ENCODE measurements around the gene FGF7. TPM values are rescaled to one million over a fixed set of nuclear protein-coding genes. Genes with fewer than 3 reads are reported as not detected.

The FGF7 gene
- total and polyA plus RNA-seq, 9 donors = 20.2 to 71.8 (median 45.3) TPM

DNA sequence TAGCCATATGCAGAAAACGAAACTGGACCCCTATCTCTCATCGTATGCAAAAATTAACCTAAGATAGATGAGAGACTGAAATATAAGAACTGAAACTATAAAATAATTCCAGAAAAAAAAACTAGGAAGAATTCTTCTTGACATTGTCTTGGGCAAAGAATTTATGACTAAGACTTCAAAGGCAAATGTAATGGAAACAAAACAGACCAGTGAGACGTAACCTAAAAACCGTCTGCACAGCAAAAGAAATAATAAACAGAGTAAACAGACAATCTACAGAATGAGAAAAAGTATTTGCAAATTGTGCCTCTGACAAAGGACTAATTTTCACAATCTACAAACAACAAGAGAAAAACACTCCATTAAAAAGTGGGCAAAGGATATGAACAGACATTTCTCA is 105.2 kb downstream of the FGF7 start:
- H3K36me3 ChIP-seq = no peaks in the 10 kb centered on the region
- no peak for DNase-seq
- intact Hi-C loops (cut with DNase I) = no loop called here
- 70 to 77% (median 74%) methylated on average over 4 of the region's 4 CpGs for whole genome bisulfite sequencing, 3 donors
- no peaks in the 10 kb centered on the region for H3K4me1 ChIP-seq (ENCODE audit: insufficient read depth)
- H3K27ac ChIP-seq = no peak overlapping the region
- no peaks in the 10 kb centered on the region for H3K9me3 ChIP-seq
- TF ChIP-seq POLR2A (IDR thresholded peaks at IDR 0.05) = no peak
- H3K27me3 ChIP-seq = no peaks in the 10 kb centered on the region
- H3K4me3 ChIP-seq = no peak overlapping the region

DNA sequence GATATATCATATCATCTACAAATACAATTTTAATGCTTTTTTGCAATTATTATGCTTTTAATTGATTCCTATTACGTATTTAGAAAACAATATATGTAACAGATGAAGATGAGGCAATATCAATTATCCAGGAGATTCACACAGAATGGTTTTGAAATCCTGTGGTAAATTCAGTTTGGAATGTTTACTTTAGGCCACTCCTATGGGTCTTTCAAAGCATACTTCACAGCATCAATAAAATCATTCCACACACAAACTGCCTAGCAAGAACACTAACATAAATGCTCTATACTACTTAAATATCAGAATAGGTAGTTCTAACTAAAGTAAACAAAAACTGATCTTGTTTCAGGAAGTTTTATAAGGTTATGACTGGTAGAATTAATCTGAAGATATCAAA is 107.0 kb downstream of the FGF7 start:
- TF ChIP-seq EP300 (IDR thresholded peaks at IDR 0.05) = no peak
- TF ChIP-seq, protein P1, sequence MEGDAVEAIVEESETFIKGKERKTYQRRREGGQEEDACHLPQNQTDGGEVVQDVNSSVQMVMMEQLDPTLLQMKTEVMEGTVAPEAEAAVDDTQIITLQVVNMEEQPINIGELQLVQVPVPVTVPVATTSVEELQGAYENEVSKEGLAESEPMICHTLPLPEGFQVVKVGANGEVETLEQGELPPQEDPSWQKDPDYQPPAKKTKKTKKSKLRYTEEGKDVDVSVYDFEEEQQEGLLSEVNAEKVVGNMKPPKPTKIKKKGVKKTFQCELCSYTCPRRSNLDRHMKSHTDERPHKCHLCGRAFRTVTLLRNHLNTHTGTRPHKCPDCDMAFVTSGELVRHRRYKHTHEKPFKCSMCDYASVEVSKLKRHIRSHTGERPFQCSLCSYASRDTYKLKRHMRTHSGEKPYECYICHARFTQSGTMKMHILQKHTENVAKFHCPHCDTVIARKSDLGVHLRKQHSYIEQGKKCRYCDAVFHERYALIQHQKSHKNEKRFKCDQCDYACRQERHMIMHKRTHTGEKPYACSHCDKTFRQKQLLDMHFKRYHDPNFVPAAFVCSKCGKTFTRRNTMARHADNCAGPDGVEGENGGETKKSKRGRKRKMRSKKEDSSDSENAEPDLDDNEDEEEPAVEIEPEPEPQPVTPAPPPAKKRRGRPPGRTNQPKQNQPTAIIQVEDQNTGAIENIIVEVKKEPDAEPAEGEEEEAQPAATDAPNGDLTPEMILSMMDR (IDR thresholded peaks at IDR 0.05) = no peak
- TF ChIP-seq POLR2A (IDR thresholded peaks at IDR 0.05) = no peak
- Histone ChIP-seq H3K27me3 (no peaks in the 10 kb centered on the region), H3K4me3 (no peak overlapping the region), H3K27ac (no peak overlapping the region), H3K36me3 (no peaks in the 10 kb centered on the region), H3K4me1 (ENCODE audit: insufficient read depth) (no peaks in the 10 kb centered on the region), H3K9me3 (no peaks in the 10 kb centered on the region)
- intact Hi-C loops (cut with DNase I) = no loop called here
- 90 to 94% (median 92%) methylated on average over 1 of the region's 1 CpG for WGBS, 3 donors
- DNase-seq = no peak

Other genes starting within 250 kb of the FGF7 start
- 10 to 100 TPM in 5 of 7 donors, 1 to 10 TPM in 2; 7.0 to 21.8 (median 13.3) TPM for gene FAM227B, start 197.6 kb downstream of the FGF7 start, total RNA-seq
- 1 to 10 TPM; 8.2 to 8.7 TPM for gene FAM227B, start 197.6 kb downstream of the FGF7 start, polyA plus RNA-seq
- 10 to 100 TPM; 18.5 to 55.9 (median 47.0) TPM for gene DTWD1, start 197.8 kb downstream of the FGF7 start, total RNA-seq
- 10 to 100 TPM; 33.3 to 40.1 TPM for gene DTWD1, start 197.8 kb downstream of the FGF7 start, polyA plus RNA-seq